Effector memory CD4-positive, alpha-beta T cell (primary cell): ENCODE data around the gene PCSK5.

Experiments
- DNase-seq, 3 donors: peaks; one replicate each; pipeline ENCODE4 v3.0.0-alpha.2; 2020
- H3K27ac ChIP-seq: 2 replicates; pipeline ENCODE4 v1.7.0; 2013; ENCODE audit warnings: mild to moderate bottlenecking, low read length, moderate library complexity; ENCODE audit not compliant: insufficient read depth, poor library complexity, severe bottlenecking
- H3K27me3 ChIP-seq: replicated peaks from 2 replicates; pipeline ENCODE4 v1.7.0; 2013; ENCODE audit warnings: mild to moderate bottlenecking, low read length; ENCODE audit not compliant: insufficient read depth, control insufficient read depth, poor library complexity, severe bottlenecking
- H3K36me3 ChIP-seq: 2 replicates; pipeline ENCODE4 v1.7.0; 2013; ENCODE audit warnings: mild to moderate bottlenecking, low read length, moderate library complexity; ENCODE audit not compliant: control insufficient read depth, insufficient read depth
- H3K4me1 ChIP-seq: 2 replicates; pipeline ENCODE4 v1.7.0; 2013; ENCODE audit warnings: low read length, mild to moderate bottlenecking; ENCODE audit not compliant: control insufficient read depth, insufficient read depth, poor library complexity, severe bottlenecking
- H3K4me3 ChIP-seq: 2 replicates; pipeline ENCODE4 v1.7.0; 2013; ENCODE audit warnings: low read length, low read depth, mild to moderate bottlenecking; ENCODE audit not compliant: insufficient read depth, poor library complexity, severe bottlenecking
- H3K9me3 ChIP-seq: 2 replicates; pipeline ENCODE4 v1.7.0; 2013; ENCODE audit warnings: mild to moderate bottlenecking, low read length, moderate library complexity; ENCODE audit not compliant: control insufficient read depth

Gene PCSK5

DNA sequence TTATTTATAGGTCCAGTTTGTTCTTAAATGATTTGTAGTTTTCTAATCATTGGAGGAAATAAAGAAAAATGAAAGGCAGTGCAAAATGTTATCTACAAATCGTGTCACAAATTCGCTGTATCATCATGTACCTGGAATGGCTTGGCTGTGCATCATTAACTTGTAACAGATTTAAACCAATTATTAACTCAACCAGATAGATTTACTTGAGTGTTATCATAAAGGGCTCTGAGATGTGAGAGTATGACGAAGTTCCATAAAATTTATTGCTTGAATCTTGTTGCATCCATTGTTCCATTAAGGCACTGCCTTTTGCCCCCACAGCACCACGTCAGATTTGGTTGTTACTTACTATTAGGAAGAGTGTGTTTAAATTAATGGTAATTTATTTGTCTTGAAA is 23.5 kb downstream of the PCSK5 start:
- Histone ChIP-seq H3K4me1 (no peaks in the 10 kb centered on the region), H3K9me3 (no peaks in the 10 kb centered on the region), H3K4me3 (no peak overlapping the region), H3K36me3 (no peaks in the 10 kb centered on the region), H3K27me3 (no peaks in the 10 kb centered on the region), H3K27ac (no peak overlapping the region)
- DNase-seq: no peak

DNA sequence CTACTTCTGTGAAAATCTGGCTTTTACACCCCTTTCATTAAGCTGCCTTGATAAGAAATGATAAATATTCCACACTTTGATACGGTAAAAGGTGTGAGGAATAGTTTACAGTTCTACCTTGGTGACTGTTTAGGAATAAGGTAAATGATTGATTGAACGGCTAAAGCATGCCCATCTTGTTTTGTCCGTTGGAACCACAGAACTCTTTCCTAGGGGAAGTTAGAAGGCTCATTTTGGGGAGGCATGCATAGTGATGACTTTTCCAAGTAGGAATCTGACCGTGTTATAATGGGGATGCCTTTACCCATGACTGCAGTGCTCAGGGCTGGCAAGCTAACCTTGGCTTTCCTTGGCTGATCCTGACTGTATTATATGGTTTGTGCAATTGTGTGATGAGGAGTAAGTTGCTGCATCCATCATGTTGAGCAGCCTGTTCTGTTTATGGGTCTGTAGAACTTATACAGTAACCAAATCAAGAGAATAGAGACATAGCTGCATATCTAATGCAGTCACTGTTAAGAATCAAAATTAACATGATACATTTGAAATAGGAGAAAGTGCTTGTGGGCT is 24.5 kb downstream of the PCSK5 start:
- Histone ChIP-seq H3K4me3 (no peak overlapping the region), H3K9me3 (no peaks in the 10 kb centered on the region), H3K27ac (no peak overlapping the region), H3K4me1 (no peaks in the 10 kb centered on the region), H3K36me3 (no peaks in the 10 kb centered on the region), H3K27me3 (no peaks in the 10 kb centered on the region)
- no peak for DNase-seq

DNA sequence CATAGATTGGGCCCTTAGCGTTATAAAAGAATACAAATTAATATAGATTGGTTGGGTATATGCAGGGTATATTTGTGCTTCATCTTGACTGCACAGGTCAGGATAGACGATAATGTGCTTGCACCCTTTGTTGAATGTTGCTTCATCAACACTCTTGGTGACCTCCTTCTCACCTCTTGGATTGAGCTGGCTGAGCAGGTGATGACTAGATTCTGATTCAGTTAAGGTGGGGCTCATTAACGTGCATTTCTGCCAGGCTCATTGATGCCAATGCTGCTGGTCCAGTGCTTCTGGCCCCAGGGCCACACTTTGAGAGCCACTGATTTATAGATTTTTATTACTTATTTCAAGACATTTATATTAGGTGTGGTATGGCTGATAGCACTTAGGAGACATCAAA is 27.7 kb downstream of the PCSK5 start:
- H3K4me1 ChIP-seq: no peaks in the 10 kb centered on the region
- H3K27me3 ChIP-seq: no peaks in the 10 kb centered on the region
- no peak overlapping the region for H3K27ac ChIP-seq
- H3K36me3 ChIP-seq: no peaks in the 10 kb centered on the region
- no peak overlapping the region for H3K4me3 ChIP-seq
- no peak for DNase-seq
- H3K9me3 ChIP-seq: no peaks in the 10 kb centered on the region

DNA sequence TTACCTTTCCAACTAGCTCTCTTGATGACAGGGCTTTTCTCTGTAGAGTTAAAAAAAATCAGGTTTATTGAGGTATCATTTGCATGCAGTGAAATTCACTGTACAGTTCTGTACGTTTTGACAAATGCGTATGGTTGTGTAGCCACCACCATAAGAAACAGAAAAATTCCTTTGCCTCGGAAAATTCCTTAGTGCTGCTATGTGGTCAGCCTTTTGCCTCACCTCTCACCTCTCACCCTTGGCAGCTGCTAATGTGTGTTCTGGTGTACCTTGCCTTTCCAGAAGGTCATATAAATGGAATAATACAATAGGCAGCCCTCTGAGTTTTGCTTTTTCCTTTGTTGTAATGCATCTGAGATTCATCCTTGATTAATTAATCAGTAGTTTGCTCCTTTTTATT is 28.4 kb downstream of the PCSK5 start:
- no peaks in the 10 kb centered on the region for H3K9me3 ChIP-seq
- H3K36me3 ChIP-seq: no peaks in the 10 kb centered on the region
- H3K27me3 ChIP-seq: no peaks in the 10 kb centered on the region
- no peaks in the 10 kb centered on the region for H3K4me1 ChIP-seq
- H3K4me3 ChIP-seq: no peak overlapping the region
- H3K27ac ChIP-seq: no peak overlapping the region
- DNase-seq: no peak

DNA sequence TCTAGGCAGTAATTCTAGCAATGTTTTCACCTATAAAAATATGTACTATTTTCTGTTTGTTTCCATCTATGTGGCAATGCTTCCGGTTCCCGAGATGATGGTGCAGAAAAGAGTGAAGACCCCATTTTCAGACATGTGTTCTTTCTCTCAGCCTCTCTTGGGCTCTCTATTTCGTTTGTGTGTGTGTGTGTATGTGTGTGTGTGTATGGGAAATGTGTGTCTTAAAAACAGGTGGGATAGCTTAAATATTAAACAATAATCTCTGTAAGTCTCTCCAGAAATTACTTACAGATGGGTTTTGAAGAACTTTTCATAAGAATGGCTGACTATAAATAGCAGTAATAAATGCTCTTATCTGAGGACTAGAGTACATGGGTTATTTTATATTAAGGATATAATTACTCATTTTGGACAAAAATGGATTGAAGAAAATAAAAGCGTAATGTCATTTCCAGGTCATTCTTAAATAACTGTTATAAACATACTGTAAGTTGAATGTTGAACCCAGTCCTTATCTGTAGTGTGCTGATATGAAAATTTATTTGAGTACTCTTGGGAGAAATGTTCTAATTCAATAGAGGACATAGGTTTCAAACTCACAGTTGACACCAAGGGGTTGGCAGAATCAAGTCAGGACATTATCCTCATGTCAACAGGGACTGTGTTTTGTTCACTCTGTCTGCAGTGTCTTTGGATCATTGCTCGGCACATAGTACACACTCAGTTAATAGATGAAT is 31.1 kb downstream of the PCSK5 start:
- Histone ChIP-seq H3K36me3 (no peaks in the 10 kb centered on the region), H3K27me3 (no peaks in the 10 kb centered on the region), H3K4me1 (no peaks in the 10 kb centered on the region), H3K4me3 (no peak overlapping the region), H3K9me3 (no peaks in the 10 kb centered on the region), H3K27ac (no peak overlapping the region)
- no peak for DNase-seq

DNA sequence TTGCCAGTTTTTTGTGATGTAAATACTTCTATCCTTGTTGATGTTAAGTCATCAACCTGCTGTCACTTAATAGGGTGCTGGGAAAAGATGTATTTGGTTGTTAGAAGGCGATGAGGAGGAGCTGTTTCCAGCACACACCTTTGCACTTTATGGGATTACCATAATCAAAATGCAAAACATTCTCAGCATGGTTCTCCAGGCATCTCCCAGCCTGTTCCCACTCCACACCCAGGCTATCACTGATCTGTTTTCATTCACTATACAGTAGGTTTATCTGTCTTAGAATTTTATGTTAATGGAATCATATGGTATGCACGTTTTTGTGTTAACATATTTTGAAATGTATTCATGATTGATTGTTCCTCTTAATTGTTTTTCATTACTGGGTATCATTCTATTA is 35.9 kb downstream of the PCSK5 start:
- no peak overlapping the region for H3K4me3 ChIP-seq
- H3K27ac ChIP-seq: no peak overlapping the region
- no peaks in the 10 kb centered on the region for H3K4me1 ChIP-seq
- no peaks in the 10 kb centered on the region for H3K27me3 ChIP-seq
- no peaks in the 10 kb centered on the region for H3K9me3 ChIP-seq
- H3K36me3 ChIP-seq: no peaks in the 10 kb centered on the region
- DNase-seq: no peak

DNA sequence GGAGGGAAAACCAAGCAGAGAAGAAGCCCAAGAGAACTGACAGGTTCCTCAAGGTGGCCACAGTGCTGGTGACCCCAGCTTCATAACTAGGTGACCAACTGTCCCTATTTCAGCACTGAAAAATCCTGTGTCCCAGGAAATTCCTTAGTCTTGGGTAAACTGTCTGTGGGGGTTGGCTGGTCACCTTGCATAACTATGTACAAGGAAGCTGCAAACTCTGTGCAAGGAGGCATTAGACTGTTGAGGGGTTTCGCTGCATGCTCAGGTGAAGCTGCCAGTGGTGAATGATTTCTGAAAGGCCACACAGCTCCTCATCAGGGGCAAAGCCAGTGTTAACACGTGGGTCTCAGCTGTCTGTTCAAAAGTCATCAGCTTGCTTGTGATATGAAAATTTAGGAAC is 36.9 kb downstream of the PCSK5 start:
- DNase-seq: no peak
- Histone ChIP-seq H3K27ac (no peak overlapping the region), H3K4me1 (no peaks in the 10 kb centered on the region), H3K4me3 (no peak overlapping the region), H3K36me3 (no peaks in the 10 kb centered on the region), H3K27me3 (no peaks in the 10 kb centered on the region), H3K9me3 (no peaks in the 10 kb centered on the region)

DNA sequence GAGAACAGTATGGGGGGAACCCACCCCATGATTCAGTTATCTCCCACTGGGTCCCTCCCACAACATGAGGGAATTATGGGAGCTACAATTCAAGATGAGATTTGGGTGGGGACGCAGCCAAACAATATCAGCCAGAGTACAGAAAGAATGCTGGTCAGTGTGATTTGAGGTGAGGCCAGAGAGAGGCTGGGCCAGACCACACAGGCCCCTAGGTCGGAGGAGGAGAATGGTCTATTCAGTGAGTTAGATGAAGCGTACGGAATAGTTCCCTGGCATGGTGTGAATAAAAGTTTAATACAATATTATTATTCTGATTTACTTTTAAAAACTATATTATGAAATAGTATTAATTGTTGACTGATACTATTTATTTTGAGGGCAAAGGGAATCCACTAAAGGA is 39.7 kb downstream of the PCSK5 start:
- Histone ChIP-seq H3K27me3 (no peaks in the 10 kb centered on the region), H3K4me3 (no peak overlapping the region), H3K36me3 (no peaks in the 10 kb centered on the region)

DNA sequence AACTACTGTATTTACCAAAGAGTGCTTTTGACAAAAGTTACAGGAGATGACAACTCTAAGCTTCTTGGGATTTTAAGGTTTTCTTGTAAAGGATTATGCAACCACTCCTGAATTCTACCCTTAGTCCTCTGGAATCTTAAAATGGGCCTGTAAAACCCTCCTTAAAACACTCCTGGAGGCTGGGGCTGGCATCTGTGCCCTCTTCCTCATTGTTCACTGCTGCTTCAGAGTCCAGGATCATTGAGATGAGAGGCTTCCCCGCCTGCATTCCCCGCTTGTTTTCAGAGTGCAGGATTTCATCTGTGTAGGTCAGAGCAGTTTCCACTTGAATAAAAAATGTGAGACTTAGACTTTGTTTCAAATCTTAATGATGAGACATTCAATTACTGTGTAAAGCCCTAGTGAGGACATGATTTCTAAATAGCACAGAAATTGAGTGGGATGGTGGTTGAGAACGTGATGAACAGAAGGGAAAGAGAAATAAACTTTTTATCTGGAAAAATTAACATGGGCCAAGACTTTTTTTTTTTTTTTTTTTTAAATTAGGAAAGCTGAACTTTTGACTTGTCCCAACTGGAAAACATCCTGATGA is 40.4 kb downstream of the PCSK5 start:
- DNase-seq: no peak
- no peaks in the 10 kb centered on the region for H3K27me3 ChIP-seq
- no peak overlapping the region for H3K27ac ChIP-seq
- H3K9me3 ChIP-seq: no peaks in the 10 kb centered on the region
- H3K4me1 ChIP-seq: no peaks in the 10 kb centered on the region
- H3K36me3 ChIP-seq: no peaks in the 10 kb centered on the region
- no peak overlapping the region for H3K4me3 ChIP-seq

More for the DNA sequence above, 39.7 kb downstream of the PCSK5 start:
- DNase-seq: no peak
- Histone ChIP-seq H3K9me3 (no peaks in the 10 kb centered on the region), H3K4me1 (no peaks in the 10 kb centered on the region), H3K27ac (no peak overlapping the region)

DNA sequence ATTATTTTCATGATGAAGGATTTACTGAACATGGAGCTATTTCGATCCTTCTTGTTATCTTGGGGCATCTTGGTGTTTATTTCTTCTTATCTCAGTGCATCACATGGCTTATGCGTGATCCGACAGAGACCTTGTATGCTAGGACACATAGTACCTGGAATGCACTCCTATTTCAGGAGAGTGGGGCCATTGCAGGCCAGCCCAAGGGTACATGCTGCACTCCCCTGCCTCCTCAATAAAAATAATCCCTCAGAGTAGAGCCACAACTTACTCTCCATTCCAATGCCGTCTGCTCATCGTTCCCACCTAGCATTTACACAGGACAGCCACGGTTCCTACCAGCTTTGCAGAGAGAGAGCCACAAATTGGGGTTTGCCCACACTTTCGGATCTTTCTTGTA is 43.5 kb downstream of the PCSK5 start:
- Histone ChIP-seq H3K27me3 (no peaks in the 10 kb centered on the region), H3K27ac (no peak overlapping the region), H3K36me3 (no peaks in the 10 kb centered on the region), H3K4me3 (no peak overlapping the region), H3K4me1 (no peaks in the 10 kb centered on the region), H3K9me3 (no peaks in the 10 kb centered on the region)
- no peak for DNase-seq
